Measurements from ENCODE around the gene AGBL4. TPM values are rescaled to one million over a fixed set of nuclear protein-coding genes. Genes with fewer than 3 reads are reported as not detected.

The AGBL4 gene
- polyA plus RNA-seq, 3 donors from 2014 or later: not detected

DNA sequence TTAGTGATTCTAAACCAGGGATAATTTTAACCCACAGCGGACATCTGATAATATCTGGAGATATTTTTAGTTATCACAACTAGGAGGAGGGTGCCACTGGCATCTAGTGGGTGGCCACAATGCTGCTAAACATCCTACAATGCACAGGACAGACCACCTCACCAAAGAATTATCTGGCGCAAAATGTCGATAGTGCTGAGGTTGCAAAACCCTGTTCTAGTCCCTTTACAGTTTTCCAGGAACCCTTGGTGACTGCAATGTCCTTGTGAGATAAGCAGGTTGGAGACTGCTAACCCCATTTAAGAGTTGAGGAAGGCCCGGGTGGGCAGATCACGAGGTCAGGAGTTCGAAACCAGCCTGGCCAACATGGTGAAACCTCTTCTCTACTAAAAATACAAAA is 1083.9 kb downstream of the AGBL4 start:
- DNase-seq: no peak
- Mint-ChIP-seq H3K27me3 (ENCODE audit: low read depth in 3 of 3) (no peaks in the 10 kb centered on the region), H3K4me1 (no peaks in the 10 kb centered on the region), H3K36me3 (no peaks in the 10 kb centered on the region), H3K4me3 (no peak overlapping the region), H3K27ac (no peak overlapping the region), H3K9me3 (no peaks in the 10 kb centered on the region)

- Mint-ChIP-seq H3K36me3 (no peaks in the 10 kb centered on the region), H3K4me3 (no peak overlapping the region), H3K27ac (no peak overlapping the region), H3K9me3 (no peaks in the 10 kb centered on the region), H3K4me1 (no peaks in the 10 kb centered on the region), H3K27me3 (ENCODE audit: low read depth in 3 of 3) (no peaks in the 10 kb centered on the region)
- DNase-seq: no peak
Measured at GRCh38 chr1:48939042-48939441, 1084.7 kb downstream of the AGBL4 start.

- Mint-ChIP-seq H3K9me3 (no peaks in the 10 kb centered on the region), H3K27ac (no peak overlapping the region), H3K27me3 (ENCODE audit: low read depth in 3 of 3) (no peaks in the 10 kb centered on the region), H3K36me3 (no peaks in the 10 kb centered on the region), H3K4me3 (no peak overlapping the region), H3K4me1 (no peaks in the 10 kb centered on the region)
- DNase-seq: no peak
Measured at GRCh38 chr1:48937732-48938131, 1086.0 kb downstream of the AGBL4 start.

DNA sequence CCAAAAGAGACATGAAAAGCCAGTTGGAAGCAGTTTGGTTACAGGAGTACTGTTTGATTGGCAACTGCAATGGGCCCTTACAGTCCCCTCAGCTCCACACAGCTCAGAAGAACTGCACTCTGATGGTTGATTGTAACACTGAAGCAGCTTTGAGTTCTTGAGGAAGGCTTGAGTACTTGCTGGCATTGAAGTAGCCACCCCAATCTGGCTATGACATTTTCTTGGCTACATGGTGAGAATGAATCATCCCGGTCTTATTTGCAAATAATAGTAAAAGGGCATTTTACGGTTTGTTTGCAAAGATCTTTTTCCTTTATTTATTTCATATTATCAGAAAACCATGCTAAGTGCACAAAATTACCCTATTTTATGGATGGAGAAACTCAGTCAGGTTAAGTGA is 1087.3 kb downstream of the AGBL4 start:
- Mint-ChIP-seq H3K4me3 (no peak overlapping the region), H3K27ac (no peak overlapping the region), H3K4me1 (no peaks in the 10 kb centered on the region), H3K9me3 (no peaks in the 10 kb centered on the region), H3K36me3 (no peaks in the 10 kb centered on the region), H3K27me3 (ENCODE audit: low read depth in 3 of 3) (peaks cover 0 to 2% (median 0%) of the 10 kb centered on the region in 3 donors)
- DNase-seq: no peak

- peaks cover 0 to 3% (median 2%) of the 10 kb centered on the region in 3 donors for H3K27me3 Mint-ChIP-seq (ENCODE audit: low read depth in 3 of 3)
- DNase-seq: no peak
- no peaks in the 10 kb centered on the region for H3K36me3 Mint-ChIP-seq
- H3K27ac Mint-ChIP-seq: no peak overlapping the region
- no peaks in the 10 kb centered on the region for H3K9me3 Mint-ChIP-seq
- H3K4me3 Mint-ChIP-seq: no peak overlapping the region
- H3K4me1 Mint-ChIP-seq: no peaks in the 10 kb centered on the region
Measured at GRCh38 chr1:48932366-48932765, 1091.4 kb downstream of the AGBL4 start.

- Mint-ChIP-seq H3K9me3 (peaks cover 0 to 3% (median 0%) of the 10 kb centered on the region in 6 donors), H3K4me1 (no peaks in the 10 kb centered on the region), H3K4me3 (no peak overlapping the region), H3K36me3 (no peaks in the 10 kb centered on the region), H3K27me3 (ENCODE audit: low read depth in 3 of 3) (peaks cover 0 to 3% (median 2%) of the 10 kb centered on the region in 3 donors), H3K27ac (no peak overlapping the region)
- DNase-seq: no peak
Measured at GRCh38 chr1:48931506-48932192, 1092.1 kb downstream of the AGBL4 start.

DNA sequence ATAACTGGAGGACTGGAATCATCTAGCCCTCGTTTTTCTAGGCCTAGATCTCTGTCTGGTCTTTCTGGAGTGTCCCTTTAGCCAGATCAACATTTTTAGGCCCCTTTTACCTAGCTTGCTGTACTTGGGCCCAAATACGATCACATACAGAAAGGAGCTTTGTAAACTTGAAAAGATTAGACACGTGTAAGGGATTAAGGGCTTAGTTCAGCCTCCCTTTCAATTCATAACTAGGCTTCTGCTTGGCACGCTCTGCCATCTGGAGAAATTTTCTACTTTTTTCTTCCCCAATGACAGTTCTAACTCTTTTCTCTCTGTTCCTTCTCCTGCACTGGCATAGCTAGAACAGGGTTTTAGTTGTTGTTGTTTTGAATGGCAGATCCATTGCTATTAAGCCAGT is 1093.7 kb downstream of the AGBL4 start:
- DNase-seq: no peak
- Mint-ChIP-seq H3K36me3 (no peaks in the 10 kb centered on the region), H3K4me3 (no peak overlapping the region), H3K27ac (no peak overlapping the region), H3K4me1 (no peaks in the 10 kb centered on the region), H3K9me3 (peaks cover 0 to 3% (median 0%) of the 10 kb centered on the region in 6 donors), H3K27me3 (ENCODE audit: low read depth in 3 of 3) (peaks cover 0 to 3% (median 2%) of the 10 kb centered on the region in 3 donors)

- Mint-ChIP-seq H3K27ac (no peak overlapping the region), H3K4me1 (no peaks in the 10 kb centered on the region), H3K4me3 (no peak overlapping the region), H3K27me3 (ENCODE audit: low read depth in 3 of 3) (peaks cover 0 to 4% (median 0%) of the 10 kb centered on the region in 3 donors), H3K36me3 (no peaks in the 10 kb centered on the region), H3K9me3 (peaks cover 0 to 3% (median 0%) of the 10 kb centered on the region in 6 donors)
- no peak for DNase-seq
Measured at GRCh38 chr1:48924099-48924498, 1099.7 kb downstream of the AGBL4 start.

DNA sequence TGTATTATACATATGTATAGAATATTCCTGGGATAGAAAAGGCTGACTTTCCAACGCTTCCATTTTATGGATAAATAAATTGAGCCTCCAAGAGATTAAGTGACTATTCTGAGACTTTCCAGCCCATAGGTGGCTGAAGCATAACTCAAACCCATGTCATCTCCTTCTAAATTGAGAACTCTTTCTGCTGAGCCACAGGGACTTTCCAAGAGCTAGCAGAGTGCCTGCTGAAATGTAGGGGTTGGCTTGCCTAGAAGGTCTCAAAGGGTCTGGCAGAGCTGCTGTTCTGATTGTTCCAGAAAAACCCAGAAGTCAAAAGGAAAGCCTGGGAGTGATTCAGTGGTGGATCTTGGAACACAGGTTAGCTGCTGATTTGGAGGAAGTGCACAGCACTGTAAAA is 1100.6 kb downstream of the AGBL4 start:
- H3K36me3 Mint-ChIP-seq: no peaks in the 10 kb centered on the region
- no peak for DNase-seq
- peaks cover 0 to 3% (median 0%) of the 10 kb centered on the region in 6 donors for H3K9me3 Mint-ChIP-seq
- no peak overlapping the region for H3K27ac Mint-ChIP-seq
- H3K4me1 Mint-ChIP-seq: no peaks in the 10 kb centered on the region
- no peak overlapping the region for H3K4me3 Mint-ChIP-seq
- H3K27me3 Mint-ChIP-seq (ENCODE audit: low read depth in 3 of 3): peaks cover 0 to 4% (median 0%) of the 10 kb centered on the region in 3 donors

GRCh38 chr1:48920851-48921250 is 1102.9 kb downstream of the AGBL4 start:
- H3K27me3 Mint-ChIP-seq (ENCODE audit: low read depth in 3 of 3): peaks cover 0 to 4% (median 0%) of the 10 kb centered on the region in 3 donors
- no peaks in the 10 kb centered on the region for H3K36me3 Mint-ChIP-seq
- no peaks in the 10 kb centered on the region for H3K9me3 Mint-ChIP-seq
- no peak overlapping the region for H3K4me3 Mint-ChIP-seq
- DNase-seq: no peak
- H3K27ac Mint-ChIP-seq: no peak overlapping the region
- no peaks in the 10 kb centered on the region for H3K4me1 Mint-ChIP-seq

GRCh38 chr1:48917901-48918603 is 1105.7 kb downstream of the AGBL4 start:
- no peak overlapping the region for H3K27ac Mint-ChIP-seq
- H3K27me3 Mint-ChIP-seq (ENCODE audit: low read depth in 3 of 3): peaks cover 0 to under 1% (median 0%) of the 10 kb centered on the region in 3 donors

GRCh38 chr1:48917070-48917454 is 1106.7 kb downstream of the AGBL4 start:
- no peak for DNase-seq
- Mint-ChIP-seq H3K27me3 (ENCODE audit: low read depth in 3 of 3) (no peaks in the 10 kb centered on the region), H3K4me1 (no peaks in the 10 kb centered on the region), H3K4me3 (no peak overlapping the region), H3K9me3 (no peaks in the 10 kb centered on the region), H3K27ac (no peak overlapping the region), H3K36me3 (no peaks in the 10 kb centered on the region)

More at GRCh38 chr1:48917901-48918603, 1105.7 kb downstream of the AGBL4 start:
- H3K36me3 Mint-ChIP-seq: no peaks in the 10 kb centered on the region
- DNase-seq: no peak
- H3K4me3 Mint-ChIP-seq: no peak overlapping the region
- H3K4me1 Mint-ChIP-seq: no peaks in the 10 kb centered on the region
- no peaks in the 10 kb centered on the region for H3K9me3 Mint-ChIP-seq

DNA sequence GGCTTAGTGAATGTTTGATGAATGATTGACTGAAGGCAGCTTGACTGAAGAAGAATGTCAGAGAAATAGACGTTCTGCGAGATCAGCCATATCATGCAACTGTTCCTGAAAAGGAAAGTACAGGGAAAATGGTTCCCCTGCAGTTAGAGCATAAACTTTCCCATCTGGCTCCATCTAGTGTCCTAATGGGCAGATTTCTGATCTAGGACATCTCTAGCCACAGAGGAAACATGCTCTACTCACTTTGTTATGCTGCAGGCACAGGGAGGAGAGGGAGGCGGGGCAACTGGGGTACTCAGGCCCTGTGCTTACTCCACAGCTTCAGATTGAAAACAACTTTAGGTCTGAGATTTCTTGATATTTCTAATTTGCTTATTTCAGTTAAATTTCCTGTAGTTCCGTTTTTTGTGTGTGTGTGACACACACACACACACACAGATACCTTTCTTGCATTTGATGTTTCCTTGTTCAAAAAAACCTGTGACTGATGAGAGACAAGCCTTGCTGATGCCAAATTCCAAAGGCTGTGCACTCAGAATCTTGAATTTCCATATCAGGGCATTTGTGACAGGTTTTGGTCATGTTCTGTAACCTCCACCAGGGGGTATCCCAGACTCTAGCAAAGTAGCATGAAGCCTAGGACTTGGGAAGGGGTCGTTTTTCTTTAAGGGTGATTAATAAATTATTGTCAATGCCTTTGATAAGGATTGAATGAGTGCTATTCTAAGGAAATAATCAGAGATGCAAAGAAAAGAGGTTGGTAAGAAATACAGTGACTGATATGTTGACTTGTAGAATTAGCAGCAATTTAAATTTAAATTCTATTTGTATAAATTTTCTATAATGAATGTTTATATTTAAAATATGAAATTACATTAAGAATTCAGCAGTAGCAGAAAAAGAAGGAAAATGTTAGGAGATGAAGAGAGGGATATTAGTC is 1107.4 kb downstream of the AGBL4 start:
- no peak for DNase-seq
- Mint-ChIP-seq H3K27me3 (ENCODE audit: low read depth in 3 of 3) (no peaks in the 10 kb centered on the region), H3K4me3 (no peak overlapping the region), H3K9me3 (no peaks in the 10 kb centered on the region), H3K36me3 (no peaks in the 10 kb centered on the region), H3K27ac (no peak overlapping the region), H3K4me1 (no peaks in the 10 kb centered on the region)

- H3K9me3 Mint-ChIP-seq: peaks cover 0 to 4% (median 0%) of the 10 kb centered on the region in 6 donors
- no peak overlapping the region for H3K4me3 Mint-ChIP-seq
- H3K36me3 Mint-ChIP-seq: no peaks in the 10 kb centered on the region
- H3K27me3 Mint-ChIP-seq (ENCODE audit: low read depth in 3 of 3): peaks cover 0 to 6% (median 0%) of the 10 kb centered on the region in 3 donors
- H3K4me1 Mint-ChIP-seq: no peaks in the 10 kb centered on the region
- DNase-seq: no peak
- no peak overlapping the region for H3K27ac Mint-ChIP-seq
Measured at GRCh38 chr1:48908606-48909005, 1115.1 kb downstream of the AGBL4 start.

Data from immature natural killer cell (primary cell).